Sigmoid colon (tissue), 7 donors: ENCODE measurements around the gene RNF26. TPM values are rescaled to one million over a fixed set of nuclear protein-coding genes. Genes with fewer than 3 reads are reported as not detected.

ENCODE experiments used
- DNase-seq: peaks from one replicate; pipeline ENCODE4 v3.0.0-alpha.2; 2019
- H3K27ac ChIP-seq, 4 donors: fragments of 200-600 bp; sonication (generic); one replicate each; pipeline ENCODE4 v1.5.1; 2016 to 2019; ENCODE audit warnings: mild to moderate bottlenecking in 1 of 4
- H3K27me3 ChIP-seq, 3 donors: fragments of 200-600 bp; sonication (generic); one replicate each; pipeline ENCODE4 v1.5.1; 2019; ENCODE audit warnings: mild to moderate bottlenecking in 1 of 3
- H3K36me3 ChIP-seq, 4 donors: fragments of 200-600 bp; sonication (generic); one replicate each; pipeline ENCODE4 v1.5.1; 2016 to 2019
- H3K4me1 ChIP-seq, 4 donors: fragments of 200-600 bp; sonication (generic); one replicate each; pipeline ENCODE4 v1.5.1; 2017 to 2019
- H3K4me3 ChIP-seq, 4 donors: fragments of 200-600 bp; sonication (generic); one replicate each; pipeline ENCODE4 v1.5.1; 2017 to 2019; ENCODE audit warnings: mild to moderate bottlenecking in 2 of 4, moderate library complexity in 1 of 4
- H3K9me3 ChIP-seq, 4 donors: fragments of 200-600 bp in 3 of 4; sonication (generic) in 3 of 4; one replicate each; pipeline versions ENCODE4 v1.5.1 to v1.6.1; 2013 to 2019
- EP300 ChIP-seq, 4 donors: sonication (generic); formaldehyde crosslinking; IDR thresholded peaks; one replicate each; pipeline ENCODE4 v1.6.1; 2017; ENCODE audit warnings: antibody characterized with exemption in 4 of 4
- POLR2A ChIP-seq, 2 donors: fragments of 450-650 bp; IDR thresholded peaks; one replicate each; pipeline ENCODE4 v1.6.1; 2016; ENCODE audit warnings: antibody characterized with exemption in 2 of 2, mild to moderate bottlenecking in 2 of 2, moderate library complexity in 2 of 2
- POLR2AphosphoS5 ChIP-seq, 4 donors: sonication (generic); formaldehyde crosslinking; IDR thresholded peaks; one replicate each; pipeline ENCODE4 v1.6.1; 2017; ENCODE audit warnings: antibody characterized with exemption in 4 of 4
- WGBS, 2 donors: extraction: QIAGEN DNeasy Blood & Tissue Kit; methylation state at CpG; one replicate each; pipeline ENCODE4 v1.1.7; 2013; 5-methylcytosine and 5-hydroxymethylcytosine counted together
- intact Hi-C: fragments of 100-400 bp; cut with DNase I; formaldehyde crosslinking; loops from one replicate; pipeline ENCODE4 v1.15.1; 2023
- polyA plus RNA-seq, 3 donors: library from polyadenylated mRNA; stranded (reverse); fragments of 200-250 nt; gene quantifications; one replicate each; pipeline ENCODE4 v1.2.3, GENCODE V29; 2013
- total RNA-seq, 4 donors: library from RNA; depleted of rRNA; stranded (reverse); fragments of >200 nt; gene quantifications; one replicate each; pipeline ENCODE4 v1.1.0, GENCODE V29; 2016
- TF ChIP-seq, protein P1 (sequence below), 4 experiments: fragments of 450-650 bp in 3 of 4; fragments of 200-600 bp in 1 of 4; IDR thresholded peaks; one replicate each; pipeline ENCODE4 v1.5.1; 2016 to 2019; ENCODE audit warnings: antibody characterized with exemption in 4 of 4, mild to moderate bottlenecking in 3 of 4, moderate library complexity in 2 of 4
- donor health status: healthy with polysubstance abuse.
- donor health status: Bipolar disorder and iron deficiency.
- donor health status: healthy.

The RNF26 gene
- total and polyA plus RNA-seq, 7 donors, result 6.2 to 26.1 (median 10.7) TPM

DNA sequence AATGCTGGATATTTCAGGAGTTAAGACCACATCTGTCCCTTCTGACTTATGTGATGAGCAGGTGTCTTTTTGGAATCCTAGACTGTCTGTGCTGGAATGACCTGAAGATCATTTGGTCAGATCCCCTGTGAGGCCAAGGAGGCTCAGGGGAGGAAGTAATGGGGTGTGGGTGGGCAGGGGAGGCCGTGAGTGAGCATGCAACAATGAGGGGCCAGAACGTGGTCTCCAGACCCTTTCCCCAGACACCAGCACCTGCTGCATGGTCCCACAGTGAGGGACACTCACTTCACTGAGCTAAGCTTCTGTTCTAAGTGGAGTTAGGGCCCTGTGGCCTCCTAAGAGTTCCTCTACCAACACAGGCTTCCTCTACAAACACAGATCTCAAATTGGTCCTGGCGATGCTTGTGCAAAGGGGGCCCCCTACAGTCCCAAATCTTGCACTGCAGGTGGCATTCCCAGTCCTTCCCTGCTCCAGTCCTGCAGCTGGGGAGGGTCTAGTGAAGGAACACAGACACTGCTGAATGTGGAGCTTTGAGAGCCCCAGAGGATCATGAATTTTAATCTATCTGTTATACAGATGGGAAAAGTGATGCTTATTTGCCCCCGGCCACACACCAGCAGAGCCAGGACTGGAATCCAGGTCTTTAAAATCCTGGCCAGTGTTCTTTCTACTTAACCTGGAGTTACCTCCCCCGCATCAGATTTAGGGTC, 39.7 kb downstream of the RNF26 start:
- H3K4me1 ChIP-seq, result peaks cover 0 to 48% (median 31%) of the 10 kb centered on the region in 4 donors
- no peak for TF ChIP-seq POLR2AphosphoS5 (IDR thresholded peaks at IDR 0.05)
- TF ChIP-seq, protein P1, sequence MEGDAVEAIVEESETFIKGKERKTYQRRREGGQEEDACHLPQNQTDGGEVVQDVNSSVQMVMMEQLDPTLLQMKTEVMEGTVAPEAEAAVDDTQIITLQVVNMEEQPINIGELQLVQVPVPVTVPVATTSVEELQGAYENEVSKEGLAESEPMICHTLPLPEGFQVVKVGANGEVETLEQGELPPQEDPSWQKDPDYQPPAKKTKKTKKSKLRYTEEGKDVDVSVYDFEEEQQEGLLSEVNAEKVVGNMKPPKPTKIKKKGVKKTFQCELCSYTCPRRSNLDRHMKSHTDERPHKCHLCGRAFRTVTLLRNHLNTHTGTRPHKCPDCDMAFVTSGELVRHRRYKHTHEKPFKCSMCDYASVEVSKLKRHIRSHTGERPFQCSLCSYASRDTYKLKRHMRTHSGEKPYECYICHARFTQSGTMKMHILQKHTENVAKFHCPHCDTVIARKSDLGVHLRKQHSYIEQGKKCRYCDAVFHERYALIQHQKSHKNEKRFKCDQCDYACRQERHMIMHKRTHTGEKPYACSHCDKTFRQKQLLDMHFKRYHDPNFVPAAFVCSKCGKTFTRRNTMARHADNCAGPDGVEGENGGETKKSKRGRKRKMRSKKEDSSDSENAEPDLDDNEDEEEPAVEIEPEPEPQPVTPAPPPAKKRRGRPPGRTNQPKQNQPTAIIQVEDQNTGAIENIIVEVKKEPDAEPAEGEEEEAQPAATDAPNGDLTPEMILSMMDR (IDR thresholded peaks at IDR 0.05), result peak; percentile 35 to 82 (median 78)
- no peaks in the 10 kb centered on the region for H3K9me3 ChIP-seq
- no peak for DNase-seq
- no peaks in the 10 kb centered on the region for H3K27me3 ChIP-seq
- peak overlapping the region in 3 of 4 donors; percentile 75 to 84 (median 76) for H3K27ac ChIP-seq
- H3K4me3 ChIP-seq, result no peak overlapping the region
- WGBS, 2 donors, result 46 to 50% methylated on average over 5 of the region's 5 CpGs
- H3K36me3 ChIP-seq, result no peaks in the 10 kb centered on the region
- intact Hi-C loops, result loop anchor here (1.0 kb wide), 1 partner anchor 18 kb away; no protein-coding TSS in a partner anchor

DNA sequence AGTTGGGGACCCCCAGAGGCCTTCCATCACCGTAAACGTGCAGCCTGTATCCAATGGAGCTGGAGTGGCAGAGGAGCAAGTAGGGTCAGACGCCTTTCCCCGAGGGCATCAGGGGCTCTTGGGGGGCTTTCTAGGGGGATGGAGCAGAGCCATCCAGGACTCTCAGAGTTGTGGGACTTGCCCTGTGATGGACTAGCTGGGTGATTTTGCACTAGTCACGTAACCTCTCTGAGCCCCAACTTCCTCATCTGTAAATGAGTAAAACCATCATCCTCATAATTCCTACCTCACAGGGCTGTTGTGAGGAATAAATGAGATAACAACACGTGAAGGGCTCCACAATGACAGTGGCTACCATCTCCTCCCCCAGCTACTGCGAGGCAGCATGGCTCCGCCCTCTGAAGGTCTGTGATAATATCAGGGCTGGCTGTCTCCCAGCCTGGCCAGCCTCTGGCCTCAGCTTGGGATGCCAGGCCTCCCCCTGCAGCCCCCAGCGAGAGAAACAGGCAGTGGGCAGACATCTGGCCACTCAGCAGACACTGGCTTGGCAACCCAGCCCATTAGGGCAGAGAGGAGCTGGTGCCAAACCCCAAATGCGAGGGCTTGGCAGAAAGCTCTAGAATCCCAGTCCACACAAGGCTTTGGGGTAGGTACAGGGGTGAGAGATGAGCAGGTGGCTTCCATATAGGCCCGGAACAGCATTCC, 40.5 kb downstream of the RNF26 start:
- WGBS, 2 donors, result 38 to 62% methylated on average over 11 of the region's 11 CpGs
- TF ChIP-seq POLR2AphosphoS5 (IDR thresholded peaks at IDR 0.05), result no peak
- TF ChIP-seq EP300 (IDR thresholded peaks at IDR 0.05), result no peak
- no peak for TF ChIP-seq POLR2A (IDR thresholded peaks at IDR 0.05)
- TF ChIP-seq, protein P1 (IDR thresholded peaks at IDR 0.05), result no peak
- intact Hi-C loops, result loop anchor here (1.0 kb wide), 1 partner anchor 18 kb away; no protein-coding TSS in a partner anchor
- H3K27ac ChIP-seq, result peak overlapping the region; percentile 69 to 84 (median 76)
- H3K4me1 ChIP-seq, result peaks cover 0 to 42% (median 26%) of the 10 kb centered on the region in 4 donors
- no peaks in the 10 kb centered on the region for H3K9me3 ChIP-seq
- no peaks in the 10 kb centered on the region for H3K36me3 ChIP-seq
- H3K4me3 ChIP-seq, result no peak overlapping the region
- DNase-seq, result no peak
- no peaks in the 10 kb centered on the region for H3K27me3 ChIP-seq

DNA sequence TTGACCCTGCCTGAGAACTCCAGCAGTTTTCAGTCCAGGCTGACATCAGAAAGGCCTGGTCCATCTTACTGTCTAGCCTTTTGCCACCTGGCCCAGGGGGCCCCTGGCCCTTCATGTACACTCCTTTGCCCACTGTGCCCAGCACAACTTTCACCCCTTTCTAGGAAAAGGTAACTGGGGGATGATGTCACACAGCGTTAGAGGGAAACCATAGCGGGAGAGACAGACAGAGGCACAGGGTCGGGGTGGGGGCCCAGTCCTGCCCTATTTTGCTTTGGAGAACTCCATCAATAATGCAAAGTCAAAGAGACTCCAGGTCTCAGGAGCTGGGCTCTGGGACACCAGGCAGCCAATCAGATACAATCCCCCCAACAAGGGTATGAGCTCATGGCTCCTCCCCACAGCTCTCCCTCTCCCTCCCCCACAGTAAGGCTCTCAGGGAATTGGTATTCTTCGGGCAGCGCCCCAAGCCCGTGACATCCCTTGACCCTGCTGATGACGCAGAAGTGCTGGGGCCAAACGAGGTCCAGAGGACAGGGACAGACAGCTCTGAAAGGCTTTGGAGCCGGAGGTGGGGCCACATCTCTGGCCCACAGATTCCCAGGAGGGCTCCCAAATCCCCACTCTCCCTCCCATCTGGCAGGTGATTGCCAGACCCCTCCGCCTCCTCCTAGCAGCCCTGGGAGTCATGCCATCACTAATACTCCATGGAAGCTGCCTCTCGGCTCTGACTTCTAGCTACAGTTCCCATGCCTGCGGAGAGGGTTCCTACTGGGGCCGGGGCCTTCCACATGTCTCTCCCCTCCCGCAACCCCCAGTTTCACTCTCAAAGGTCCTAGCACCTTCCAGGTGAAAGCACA, 41.2 kb downstream of the RNF26 start:
- 67 to 73% methylated on average over 14 of the region's 14 CpGs for WGBS, 2 donors
- Histone ChIP-seq H3K27me3 (no peaks in the 10 kb centered on the region), H3K9me3 (no peaks in the 10 kb centered on the region), H3K36me3 (no peaks in the 10 kb centered on the region), H3K27ac (peak overlapping the region; percentile 69 to 84 (median 76)), H3K4me3 (no peak overlapping the region), H3K4me1 (peaks cover 0 to 36% (median 26%) of the 10 kb centered on the region in 4 donors)
- TF ChIP-seq POLR2A (IDR thresholded peaks at IDR 0.05) (no peak), EP300 (IDR thresholded peaks at IDR 0.05) (peak in 2 of 4 donors; percentile 31 to 62), POLR2AphosphoS5 (IDR thresholded peaks at IDR 0.05) (peak in 3 of 4 donors; percentile 41 to 73 (median 49))
- intact Hi-C loops, result no loop called here
- peak; percentile 84 for DNase-seq

DNA sequence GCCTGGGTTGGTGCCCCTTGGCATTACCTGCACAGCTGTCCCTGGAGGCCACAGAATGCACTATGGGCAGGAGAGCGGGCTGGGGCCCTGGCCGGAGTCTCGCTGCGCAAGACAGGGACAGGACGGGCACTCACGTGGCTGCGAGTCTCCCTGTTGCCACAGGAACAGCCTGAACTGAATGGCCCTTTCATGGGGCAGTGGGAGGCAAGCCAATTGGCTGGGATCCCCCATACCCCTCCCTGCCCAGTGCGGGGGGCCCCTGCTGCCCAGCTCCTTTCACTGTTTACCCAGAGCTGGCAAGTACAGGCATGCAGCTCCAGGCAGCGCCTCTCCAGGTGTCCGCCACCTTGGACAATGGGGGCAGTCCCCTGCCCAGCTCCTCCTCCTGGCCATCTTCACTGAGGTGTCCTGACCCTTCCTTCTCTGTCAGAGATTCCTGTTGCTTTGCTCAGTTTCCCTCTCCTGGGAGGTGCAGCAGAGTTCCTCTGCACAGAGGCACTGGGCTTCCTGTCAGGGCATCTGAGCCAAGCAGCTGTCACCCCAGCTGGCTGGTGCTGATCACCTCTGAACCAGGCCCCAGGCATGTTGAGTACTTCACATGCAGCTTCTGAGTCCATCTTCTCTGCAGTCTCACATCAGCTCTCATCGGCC, 42.0 kb downstream of the RNF26 start:
- Histone ChIP-seq H3K9me3 (no peaks in the 10 kb centered on the region), H3K4me3 (no peak overlapping the region), H3K27ac (peak overlapping the region; percentile 69 to 84 (median 76)), H3K27me3 (no peaks in the 10 kb centered on the region), H3K4me1 (peaks cover 0 to 39% (median 28%) of the 10 kb centered on the region in 4 donors), H3K36me3 (no peaks in the 10 kb centered on the region)
- TF ChIP-seq, protein P1 (IDR thresholded peaks at IDR 0.05), result no peak
- peak in 1 of 4 donors; percentile 17 for TF ChIP-seq POLR2AphosphoS5 (IDR thresholded peaks at IDR 0.05)
- WGBS, 2 donors, result 35 to 65% methylated on average over 11 of the region's 11 CpGs
- intact Hi-C loops, result no loop called here
- DNase-seq, result peak; percentile 75
